GM18505 (cell line): ENCODE measurements around the gene DOHH.
"Not testable (repeated sequence)": the region's sequence is repeated elsewhere in the genome, so short reads cannot be mapped to it uniquely, and the experiment has no call there.

ENCODE experiments used
- ATAC-seq: cut with Tn5 transposase; IDR thresholded peaks from one replicate; pipeline ENCODE4 v1.9.1; 2021; ENCODE audit not compliant: unreplicated experiment
- POLR2A ChIP-seq: IDR thresholded peaks from 4 replicates; pipeline ENCODE4 v1.6.1; 2011; ENCODE audit warnings: borderline replicate concordance; ENCODE audit not compliant: insufficient read depth, insufficient read length; ENCODE audit errors: extremely low read depth

DOHH gene

GRCh38 chr19:3530389-3530788, 29.9 kb upstream of the DOHH start:
- TF ChIP-seq POLR2A, result no peak
- no peak for ATAC-seq

DNA sequence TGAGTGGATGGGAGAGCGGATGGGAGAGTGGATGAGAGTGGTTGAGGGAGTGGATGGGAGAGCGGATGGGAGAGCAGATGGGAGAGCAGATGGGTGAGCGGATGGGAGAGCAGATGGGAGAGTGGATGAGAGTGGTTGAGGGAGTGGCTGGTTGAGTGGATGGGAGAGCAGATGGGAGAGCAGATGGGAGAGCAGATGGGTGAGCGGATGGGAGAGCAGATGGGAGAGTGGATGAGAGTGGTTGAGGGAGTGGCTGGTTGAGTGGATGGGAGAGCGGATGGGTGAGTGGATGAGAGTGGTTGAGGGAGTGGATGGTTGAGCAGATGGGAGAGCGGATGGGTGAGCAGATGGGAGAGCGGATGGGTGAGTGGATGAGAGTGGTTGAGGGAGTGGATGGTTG, 28.8 kb upstream of the DOHH start:
- ATAC-seq, result not testable (repeated sequence)

GRCh38 chr19:3528539-3529211, 28.2 kb upstream of the DOHH start:
- TF ChIP-seq POLR2A, result no peak
- ATAC-seq, result no peak

GRCh38 chr19:3528080-3528479, 27.6 kb upstream of the DOHH start:
- no peak for ATAC-seq
- TF ChIP-seq POLR2A, result no peak

- no peak for TF ChIP-seq POLR2A
- ATAC-seq, result no peak
These were observed 26.9 kb upstream of the DOHH start for GRCh38 chr19:3527238-3527910.

DNA sequence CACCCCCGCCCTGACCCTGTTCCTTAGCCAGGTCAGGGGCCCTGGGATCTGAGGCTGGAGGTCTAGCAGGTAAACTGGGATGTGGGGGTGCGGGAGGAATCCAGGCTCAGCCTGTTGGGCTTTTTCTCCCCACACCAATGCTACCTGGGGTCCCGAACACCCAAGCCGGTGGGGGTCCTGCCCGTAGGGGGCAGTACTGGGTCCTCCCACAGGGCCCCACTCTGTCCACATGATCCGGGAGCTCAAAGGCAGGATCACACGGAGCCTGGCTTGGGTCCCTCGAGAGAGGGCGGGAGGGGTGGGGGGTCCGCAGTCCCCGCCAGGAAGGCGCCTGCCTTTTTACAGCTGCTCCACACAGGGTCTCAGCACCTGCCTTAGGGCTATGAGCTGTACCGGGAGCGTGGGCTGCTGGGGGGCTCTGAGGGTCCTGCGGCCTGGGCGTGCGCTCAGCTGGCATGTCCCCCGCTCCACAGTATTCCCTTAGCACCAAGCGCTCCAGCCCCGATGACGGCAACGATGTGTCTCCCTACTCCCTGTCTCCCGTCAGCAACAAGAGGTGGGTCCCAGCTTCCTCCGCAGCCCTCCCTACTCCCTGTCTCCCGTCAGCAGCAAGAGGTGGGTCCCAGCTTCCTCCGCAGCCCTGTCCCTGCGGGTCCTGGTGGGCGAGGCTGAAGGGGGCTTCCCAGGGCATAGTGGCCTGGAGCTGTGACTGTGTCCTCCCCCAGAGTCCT, 26.2 kb upstream of the DOHH start:
- no peak for TF ChIP-seq POLR2A

GRCh38 chr19:3524904-3525451, 24.5 kb upstream of the DOHH start:
- ATAC-seq, result no peak
- no peak for TF ChIP-seq POLR2A

More for the DNA sequence above, 26.2 kb upstream of the DOHH start:
- ATAC-seq, result no peak

DNA sequence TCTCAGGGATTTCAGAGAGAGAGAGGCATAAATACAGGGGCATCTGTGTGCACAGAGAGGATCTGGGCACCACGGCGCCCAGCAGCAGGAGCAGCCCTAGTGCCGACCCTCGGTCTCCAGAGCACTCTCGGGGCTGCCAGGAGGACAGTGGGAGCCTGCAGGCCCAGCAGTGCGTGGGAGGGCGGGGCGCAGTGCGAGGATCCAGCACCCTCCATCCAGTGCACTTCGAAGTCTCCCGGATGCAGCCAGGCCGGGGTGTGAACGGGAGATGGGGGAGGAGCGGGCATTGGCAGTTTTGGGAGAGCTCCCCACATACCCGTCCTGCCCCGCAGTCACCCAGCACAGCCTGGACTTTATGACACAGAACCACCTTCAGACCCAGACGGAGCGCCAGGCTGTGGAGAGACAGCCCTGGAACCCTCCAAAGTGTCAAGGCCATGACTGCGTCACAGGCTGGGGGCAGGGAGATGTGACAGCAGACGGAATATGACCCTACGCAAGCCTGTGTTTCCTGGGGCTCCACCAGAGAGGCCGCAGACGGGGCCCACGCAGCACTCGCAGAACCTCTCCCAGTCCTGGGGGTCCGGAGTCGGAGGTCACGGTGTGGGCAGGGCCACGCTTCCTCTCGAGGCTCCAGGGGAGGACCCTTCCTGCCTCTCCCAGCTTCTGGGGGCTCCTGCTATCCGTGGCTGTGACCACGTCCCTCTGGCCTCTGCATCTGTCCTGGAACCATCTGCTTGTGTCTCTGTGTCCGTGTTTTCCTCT, 23.8 kb upstream of the DOHH start:
- ATAC-seq, result no peak
- peak; percentile 16 for TF ChIP-seq POLR2A

DNA sequence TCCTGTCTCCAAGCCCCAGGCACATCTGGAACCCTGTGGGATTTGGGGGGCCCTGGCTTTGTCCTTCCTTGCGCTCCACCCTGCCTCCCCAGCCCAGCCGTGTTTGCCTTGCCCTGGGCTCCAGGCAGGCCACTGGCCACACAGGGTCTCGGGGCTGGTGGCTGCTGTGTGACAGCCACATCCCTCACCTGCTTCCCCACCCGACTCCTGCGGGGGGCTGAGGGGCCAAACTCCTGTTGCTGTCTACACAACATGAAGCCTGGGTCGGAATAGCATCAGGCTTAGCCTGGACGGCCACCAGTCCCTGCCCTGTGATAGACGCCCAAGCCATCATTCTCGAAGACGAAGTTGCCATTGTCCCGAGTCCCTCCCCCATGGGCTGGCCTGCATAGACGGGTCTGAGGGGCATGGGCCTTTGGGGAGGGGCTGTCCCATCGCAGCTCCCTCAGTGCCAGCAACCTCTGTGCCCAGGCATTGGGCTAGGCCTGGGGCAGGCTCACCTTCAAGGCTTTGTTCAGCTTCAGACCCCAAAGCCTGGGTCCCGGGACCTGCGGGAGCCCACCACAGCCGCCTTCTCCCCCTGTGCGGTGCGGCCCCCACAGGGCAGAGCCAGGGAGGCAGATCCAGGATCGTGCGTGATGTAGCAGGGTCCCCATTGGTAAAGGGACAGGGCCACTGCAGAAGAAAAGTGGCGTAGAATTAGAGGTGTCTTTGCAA, 23.0 kb upstream of the DOHH start:
- TF ChIP-seq POLR2A, result no peak
- no peak for ATAC-seq

GRCh38 chr19:3522421-3523360, 22.2 kb upstream of the DOHH start:
- no peak for TF ChIP-seq POLR2A
- no peak for ATAC-seq

DNA sequence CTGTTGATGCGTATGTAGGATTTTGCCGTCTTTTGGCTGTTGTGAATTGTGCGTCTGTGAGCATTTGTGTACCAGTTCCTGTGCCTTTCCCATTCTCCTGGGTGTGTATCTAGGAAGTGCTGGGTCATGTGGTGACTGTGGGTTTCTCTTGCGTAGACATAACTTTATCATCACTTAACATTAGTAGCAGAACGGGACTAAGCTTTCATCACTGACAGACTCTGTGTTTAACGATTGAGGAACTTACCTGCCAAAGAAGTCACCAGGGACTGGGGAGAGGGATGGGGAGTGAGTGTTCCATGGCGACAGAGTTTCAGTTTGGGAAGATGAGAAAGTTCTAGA, 20.6 kb upstream of the DOHH start:
- no peak for ATAC-seq
- TF ChIP-seq POLR2A, result no peak
